NCI-H2171 treated with DMSO at 0.1 percent for 48 hours (cell line): ENCODE measurements around the gene NFKBIB.

ENCODE experiments used
- DNase-seq: peaks from one replicate; lab custom pipeline; 2025; lab: John Stamatoyannopoulos, UW

Gene NFKBIB

DNA sequence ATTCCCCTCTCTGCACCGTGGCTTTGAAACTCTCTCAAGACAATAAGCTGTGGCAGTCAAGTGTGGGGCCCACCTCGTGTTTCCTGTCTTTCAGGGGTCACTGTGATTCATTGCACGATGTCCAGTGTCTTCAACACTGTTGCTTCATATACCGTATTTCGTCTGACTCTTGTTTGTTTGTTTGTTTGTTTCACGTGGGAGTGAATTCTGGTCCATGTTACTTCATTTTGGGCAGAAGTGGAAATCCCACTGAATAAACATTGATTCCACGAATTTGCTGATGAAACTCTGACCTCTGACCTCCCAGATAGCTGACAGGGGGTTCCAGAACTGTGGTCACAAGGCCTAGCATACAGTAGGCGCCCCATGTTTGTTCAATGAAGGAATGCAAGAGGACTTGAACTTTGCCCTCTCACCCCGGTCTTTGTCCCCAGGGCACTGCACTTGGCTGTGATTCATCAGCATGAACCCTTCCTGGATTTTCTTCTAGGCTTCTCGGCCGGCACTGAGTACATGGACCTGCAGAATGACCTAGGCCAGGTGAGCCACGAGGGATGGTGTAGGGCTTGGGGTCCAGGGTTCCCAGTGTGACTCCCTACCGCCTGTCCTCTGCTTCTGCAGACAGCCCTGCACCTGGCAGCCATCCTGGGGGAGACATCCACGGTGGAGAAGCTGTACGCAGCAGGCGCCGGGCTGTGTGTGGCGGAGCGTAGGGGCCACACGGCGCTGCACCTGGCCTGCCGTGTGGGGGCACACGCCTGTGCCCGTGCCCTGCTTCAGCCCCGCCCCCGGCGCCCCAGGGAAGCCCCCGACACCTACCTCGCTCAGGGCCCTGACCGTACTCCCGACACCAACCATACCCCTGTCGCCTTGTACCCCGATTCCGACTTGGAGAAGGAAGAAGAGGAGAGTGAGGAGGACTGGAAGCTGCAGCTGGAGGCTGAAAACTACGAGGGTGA, 5.1 kb downstream of the NFKBIB start:
- no peak for DNase-seq

GRCh38 chr19:38905620-38906019, 5.9 kb downstream of the NFKBIB start:
- no peak for DNase-seq

DNA sequence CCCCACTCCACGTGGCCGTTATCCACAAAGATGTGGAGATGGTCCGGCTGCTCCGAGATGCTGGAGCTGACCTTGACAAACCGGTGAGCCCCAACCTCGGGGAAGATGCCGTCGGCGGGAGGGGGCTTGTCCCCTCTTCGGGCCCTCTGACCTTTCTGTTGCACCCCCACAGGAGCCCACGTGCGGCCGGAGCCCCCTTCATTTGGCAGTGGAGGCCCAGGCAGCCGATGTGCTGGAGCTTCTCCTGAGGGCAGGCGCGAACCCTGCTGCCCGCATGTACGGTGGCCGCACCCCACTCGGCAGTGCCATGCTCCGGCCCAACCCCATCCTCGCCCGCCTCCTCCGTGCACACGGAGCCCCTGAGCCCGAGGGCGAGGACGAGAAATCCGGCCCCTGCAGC, 7.5 kb downstream of the NFKBIB start:
- no peak for DNase-seq

- no peak for DNase-seq
Observed at GRCh38 chr19:38907670-38908069, 7.9 kb downstream of the NFKBIB start.

DNA sequence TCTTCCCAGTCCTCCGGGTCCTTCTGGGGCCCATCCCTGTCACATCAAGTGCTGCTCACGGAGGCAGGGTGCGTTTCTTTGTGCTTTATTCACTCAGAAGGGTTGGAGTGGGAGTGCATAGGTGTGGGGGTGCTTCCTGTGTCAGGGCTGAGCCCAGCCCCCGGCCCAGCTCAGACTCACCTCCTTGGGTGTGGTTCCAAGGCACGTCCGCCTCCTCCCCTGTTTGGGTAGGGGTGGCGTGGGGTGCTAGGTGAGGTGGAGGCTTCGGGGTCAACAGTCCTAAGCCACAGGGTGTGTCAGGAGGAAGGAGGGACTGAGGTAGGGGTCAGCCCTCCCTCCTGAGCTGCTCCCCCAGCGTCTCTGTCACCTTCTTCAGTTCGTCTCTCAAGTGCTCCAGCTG, 9.1 kb downstream of the NFKBIB start:
- DNase-seq = no peak

- no peak for DNase-seq
Observed at GRCh38 chr19:38910488-38910887, 10.7 kb downstream of the NFKBIB start.

- no peak for DNase-seq
Observed at GRCh38 chr19:38911388-38912001, 11.7 kb downstream of the NFKBIB start.

- DNase-seq = peak; percentile 13
Observed at GRCh38 chr19:38912600-38913514, 13.1 kb downstream of the NFKBIB start.

DNA sequence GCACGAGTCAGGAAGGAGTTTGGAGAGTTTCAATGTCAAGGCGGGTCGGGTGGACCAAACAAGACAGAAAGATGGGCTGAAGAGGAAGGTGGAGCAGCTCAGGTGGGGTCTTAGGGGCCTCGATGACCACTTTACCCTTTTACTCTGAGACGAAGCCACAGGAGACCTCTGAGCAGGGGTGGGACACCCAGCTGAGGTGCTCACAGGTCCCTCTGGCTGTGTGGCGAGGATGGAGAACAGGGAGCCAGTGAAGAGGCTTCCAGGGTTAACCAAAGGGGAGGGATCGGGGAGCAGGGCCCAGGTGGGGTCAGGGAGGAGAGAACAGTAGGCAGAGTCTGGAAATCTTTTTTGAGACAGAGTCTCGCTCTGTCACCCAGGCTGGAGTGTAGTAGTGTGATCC, 14.2 kb downstream of the NFKBIB start:
- DNase-seq = no peak

DNA sequence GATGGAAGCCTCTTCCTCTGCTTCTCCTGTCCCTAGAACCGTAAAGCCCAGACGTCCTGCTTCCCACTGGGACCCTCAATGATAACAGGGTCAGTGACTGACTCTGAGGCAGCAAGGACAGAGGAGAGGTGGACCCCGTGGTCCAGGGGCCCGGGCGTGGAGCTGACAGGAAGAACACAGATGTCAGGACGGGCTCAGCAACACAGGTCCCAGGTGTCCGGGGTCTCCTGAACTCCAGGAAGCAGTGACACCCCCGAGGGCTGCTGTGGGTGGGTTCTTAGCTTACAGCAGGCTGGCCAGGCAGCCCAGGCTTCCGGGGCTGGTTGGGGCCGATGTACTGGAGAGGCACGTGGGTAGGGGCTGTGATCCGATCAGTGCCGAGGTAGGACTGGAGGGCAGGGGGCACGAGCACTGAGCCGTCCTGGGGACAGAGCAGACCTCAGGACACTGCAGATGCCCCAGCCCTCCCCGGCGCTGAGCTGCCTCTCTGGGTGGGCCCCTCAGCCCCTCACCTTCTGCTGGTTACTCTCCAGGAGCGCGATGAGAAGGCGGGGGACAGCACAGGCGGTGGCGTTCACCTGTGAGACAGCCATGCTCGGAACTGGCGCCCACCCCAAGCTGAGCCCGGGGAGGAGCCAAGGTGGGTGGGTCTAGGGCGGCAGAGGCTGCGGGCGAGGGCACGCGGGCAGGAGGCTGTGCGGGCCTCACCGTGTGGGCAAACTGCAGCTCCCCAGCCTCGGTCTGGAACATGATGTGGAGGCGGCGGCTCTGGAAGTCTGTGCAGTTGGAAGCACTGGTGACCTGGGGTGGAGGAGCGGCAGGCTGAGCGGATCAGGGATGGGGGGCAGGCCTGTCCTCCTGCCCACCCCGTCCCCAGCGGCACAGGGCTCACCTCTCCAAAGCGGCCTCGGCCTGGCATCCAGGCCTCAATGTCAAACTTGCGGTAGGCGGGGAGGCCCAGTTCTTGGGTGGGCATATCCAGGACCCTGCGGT, 15.9 kb downstream of the NFKBIB start:
- no peak for DNase-seq

- DNase-seq = no peak
Observed at GRCh38 chr19:38917516-38917915, 17.7 kb downstream of the NFKBIB start.

- no peak for DNase-seq
Observed at GRCh38 chr19:38917921-38918491, 18.2 kb downstream of the NFKBIB start.

- DNase-seq = no peak
Observed at GRCh38 chr19:38918526-38918925, 18.8 kb downstream of the NFKBIB start.

GRCh38 chr19:38919837-38920601, 20.2 kb downstream of the NFKBIB start:
- DNase-seq = no peak

DNA sequence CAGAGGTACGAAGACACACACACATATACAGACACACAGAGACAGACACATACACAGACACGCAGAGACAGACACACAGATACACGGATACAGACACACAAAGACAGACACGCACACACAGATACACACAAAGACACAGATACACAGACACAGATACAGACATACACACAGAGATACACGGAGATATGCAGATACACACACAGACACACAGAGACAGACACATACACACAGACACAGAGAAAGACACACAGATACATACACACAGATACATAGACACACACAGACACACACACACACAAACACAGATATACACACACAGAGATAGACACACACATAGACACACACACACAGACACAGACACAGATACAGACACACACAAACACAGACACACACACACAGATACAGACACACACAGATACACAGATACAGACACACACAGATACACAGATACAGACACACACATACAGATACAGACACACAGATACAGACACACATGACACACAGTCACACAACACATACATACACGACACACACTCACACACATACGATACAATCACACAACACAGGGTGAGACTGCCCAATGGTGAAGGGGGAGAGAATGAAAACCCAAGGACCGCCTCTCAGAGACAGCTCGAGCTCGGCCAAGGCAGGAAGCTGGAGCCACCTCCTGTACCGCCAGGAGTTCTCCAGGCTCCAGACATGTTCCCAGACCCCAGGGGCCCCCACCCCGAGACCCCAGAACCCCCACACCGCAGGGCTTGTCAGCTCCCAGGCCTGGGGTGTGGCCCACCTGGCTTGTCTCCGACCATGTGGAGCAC, 21.0 kb downstream of the NFKBIB start:
- no peak for DNase-seq

GRCh38 chr19:38921420-38922274, 21.9 kb downstream of the NFKBIB start:
- no peak for DNase-seq

- no peak for DNase-seq
Observed at GRCh38 chr19:38922482-38922881, 22.7 kb downstream of the NFKBIB start.

DNA sequence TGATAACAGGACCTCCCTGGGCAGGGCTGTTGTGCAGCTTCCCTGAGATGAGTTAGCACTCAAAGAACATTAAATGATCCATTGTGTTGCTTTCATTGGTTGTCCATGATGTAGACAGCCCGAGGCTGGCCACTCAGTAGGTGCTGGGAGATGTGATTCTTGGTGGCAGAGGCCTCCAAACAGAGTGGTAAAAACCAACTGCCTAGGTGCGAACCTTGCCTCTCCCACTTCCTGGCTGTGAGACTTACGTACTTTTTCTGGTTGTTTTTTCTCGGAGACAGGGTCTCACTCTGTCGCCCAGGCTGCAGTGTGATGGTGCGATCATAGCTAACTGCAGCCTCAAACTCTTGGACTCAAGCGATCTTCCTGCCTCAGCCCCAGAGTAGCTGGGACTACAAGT, 24.6 kb downstream of the NFKBIB start:
- DNase-seq = no peak
